Fibroblast of peridontal ligament (primary cell): Measurements from ENCODE around the gene RAI1.

Experiments
- DNase-seq: peaks from one replicate; pipeline ENCODE4 v3.0.0-alpha.2; 2010; ENCODE audit errors: extremely low read depth

RAI1 gene

DNA sequence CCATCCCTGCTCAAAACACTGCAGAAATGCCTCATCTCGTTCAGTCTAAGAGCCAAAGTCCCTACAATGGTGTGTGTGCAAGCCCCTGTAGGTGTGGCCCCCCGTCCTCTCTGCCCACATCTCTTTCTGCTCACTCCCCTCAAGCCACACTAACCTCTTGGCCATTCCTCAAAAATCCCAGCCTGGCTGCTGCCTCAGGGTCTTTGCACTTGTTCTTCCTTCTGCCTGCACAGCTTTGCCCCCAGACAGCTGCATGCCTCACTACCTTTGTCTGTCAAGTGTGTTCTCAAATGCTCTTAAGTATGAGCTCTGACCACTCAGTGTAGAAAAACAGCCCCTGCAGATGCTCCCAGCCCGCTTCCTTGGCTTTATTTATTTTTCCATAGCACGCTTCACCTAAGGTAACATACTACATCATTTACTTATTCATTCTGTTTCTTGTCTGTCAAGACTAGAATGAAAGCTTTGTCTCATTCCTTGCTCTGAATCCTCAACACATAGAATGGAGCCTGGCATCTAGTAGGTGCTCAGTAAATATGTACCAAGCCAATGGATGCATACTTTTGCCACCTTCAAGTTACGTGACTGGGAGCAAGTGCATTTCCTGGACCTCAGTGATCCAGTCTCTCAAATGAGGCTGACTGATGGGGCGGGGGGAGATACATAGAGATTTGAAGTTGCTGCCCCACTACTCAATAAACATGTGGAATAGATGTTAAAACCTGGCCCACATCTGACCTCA, 38.1 kb downstream of the RAI1 start:
- DNase-seq, result no peak

DNA sequence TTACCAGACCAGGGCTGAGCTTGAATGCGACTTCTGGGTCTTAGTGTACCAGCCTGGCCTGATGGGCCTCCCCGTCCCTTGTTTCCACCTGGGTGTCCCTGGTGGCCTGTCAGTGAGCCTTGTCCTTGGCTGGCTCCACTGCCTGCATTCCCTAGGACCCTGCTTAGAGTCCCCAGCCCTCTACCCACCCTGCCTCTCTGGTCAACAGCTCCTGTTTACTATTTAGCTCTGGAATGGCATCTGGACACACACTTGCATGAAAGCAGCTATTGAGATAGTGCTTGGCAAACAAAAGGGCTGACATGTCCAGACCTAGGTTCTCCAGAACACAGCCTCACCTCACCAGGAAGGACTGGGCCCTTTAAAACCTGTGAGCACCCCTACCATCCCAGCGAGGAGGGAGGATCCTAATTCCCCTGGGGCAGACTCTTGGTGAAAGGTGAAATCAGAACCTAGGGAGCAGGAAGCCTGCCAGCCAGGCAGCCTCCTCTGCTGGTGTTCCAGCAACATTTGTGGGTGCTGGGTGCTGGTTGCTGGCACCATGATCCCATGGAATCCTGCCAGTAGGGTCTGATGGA, 38.8 kb downstream of the RAI1 start:
- no peak for DNase-seq

GRCh38 chr17:17721140-17721668, 39.9 kb downstream of the RAI1 start:
- no peak for DNase-seq

GRCh38 chr17:17722081-17722905, 41.0 kb downstream of the RAI1 start:
- no peak for DNase-seq

GRCh38 chr17:17722906-17723353, 41.7 kb downstream of the RAI1 start:
- DNase-seq, result no peak

GRCh38 chr17:17723354-17724261, 42.4 kb downstream of the RAI1 start:
- peak; percentile 76 for DNase-seq

- peak; percentile 38 for DNase-seq
These were observed 43.2 kb downstream of the RAI1 start for GRCh38 chr17:17724307-17725010.

DNA sequence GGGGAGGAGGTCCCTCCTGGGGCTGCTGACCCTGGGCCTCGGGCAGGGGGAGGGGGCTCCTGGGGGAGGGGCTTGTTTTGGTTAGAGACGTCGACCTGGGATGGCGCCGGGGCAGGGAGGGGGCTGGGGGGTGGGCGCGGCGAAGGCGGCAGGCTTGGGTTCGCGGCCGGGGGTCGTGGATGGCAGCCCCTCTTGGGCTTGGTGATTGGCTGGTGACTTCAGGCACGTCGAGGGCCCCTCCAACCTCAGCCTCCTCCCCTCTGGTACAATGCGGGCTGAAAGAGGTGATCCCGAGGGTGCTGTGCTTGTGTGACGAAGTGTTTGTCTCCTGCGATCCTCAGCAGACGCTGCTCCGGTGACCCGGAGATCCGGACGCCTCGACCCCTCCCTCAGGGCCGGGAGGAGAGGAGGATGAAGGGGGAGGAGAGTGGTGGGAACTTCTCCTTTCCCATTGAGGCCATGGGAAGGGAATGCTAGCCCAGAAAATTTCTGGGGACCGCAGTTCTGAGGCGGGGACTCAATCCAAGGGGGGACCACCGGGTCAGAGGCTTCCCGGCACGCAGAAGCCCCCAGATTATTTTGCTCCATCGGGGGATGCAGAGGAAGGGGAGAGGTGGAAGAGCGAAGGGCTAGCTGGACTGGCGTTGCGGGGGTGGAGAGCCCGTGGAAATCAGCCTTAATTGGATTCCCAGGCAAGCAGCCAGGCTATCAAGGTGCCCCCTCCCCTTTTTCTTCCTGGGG, 43.9 kb downstream of the RAI1 start:
- no peak for DNase-seq

DNA sequence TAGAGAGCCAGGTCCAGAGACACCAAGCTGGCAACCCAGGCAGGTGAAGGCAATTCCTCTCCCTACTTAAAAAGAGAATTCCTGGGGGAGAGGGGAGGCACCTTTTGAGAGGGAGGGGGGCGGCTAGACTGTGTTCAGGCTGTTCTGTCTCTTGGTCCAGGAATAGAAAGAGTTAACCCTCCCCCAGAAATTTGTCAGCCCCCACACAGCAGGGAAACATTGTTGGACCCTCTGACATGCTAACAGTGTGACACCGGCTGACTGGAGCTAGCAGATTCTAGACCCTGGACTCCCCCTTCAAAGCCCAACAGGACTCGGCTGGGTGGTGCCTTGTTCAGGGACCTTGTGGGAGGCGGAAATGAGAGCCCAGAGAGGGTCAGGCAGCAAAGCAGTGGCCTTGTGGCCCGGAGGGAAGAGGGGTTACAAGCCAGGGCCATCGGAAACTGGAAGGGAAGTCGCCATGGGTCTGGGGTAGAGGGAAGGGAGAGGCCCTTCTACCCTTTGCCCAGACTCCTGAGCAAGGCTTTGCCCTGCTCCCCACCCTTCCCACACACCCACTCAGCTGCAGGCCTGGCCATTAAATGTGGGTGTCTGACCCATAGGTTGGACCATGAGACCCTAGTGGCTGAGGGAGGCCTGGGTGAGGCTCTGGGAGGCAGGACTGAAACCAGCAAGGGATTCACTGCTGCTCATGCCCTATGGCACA, 44.6 kb downstream of the RAI1 start:
- DNase-seq, result no peak

DNA sequence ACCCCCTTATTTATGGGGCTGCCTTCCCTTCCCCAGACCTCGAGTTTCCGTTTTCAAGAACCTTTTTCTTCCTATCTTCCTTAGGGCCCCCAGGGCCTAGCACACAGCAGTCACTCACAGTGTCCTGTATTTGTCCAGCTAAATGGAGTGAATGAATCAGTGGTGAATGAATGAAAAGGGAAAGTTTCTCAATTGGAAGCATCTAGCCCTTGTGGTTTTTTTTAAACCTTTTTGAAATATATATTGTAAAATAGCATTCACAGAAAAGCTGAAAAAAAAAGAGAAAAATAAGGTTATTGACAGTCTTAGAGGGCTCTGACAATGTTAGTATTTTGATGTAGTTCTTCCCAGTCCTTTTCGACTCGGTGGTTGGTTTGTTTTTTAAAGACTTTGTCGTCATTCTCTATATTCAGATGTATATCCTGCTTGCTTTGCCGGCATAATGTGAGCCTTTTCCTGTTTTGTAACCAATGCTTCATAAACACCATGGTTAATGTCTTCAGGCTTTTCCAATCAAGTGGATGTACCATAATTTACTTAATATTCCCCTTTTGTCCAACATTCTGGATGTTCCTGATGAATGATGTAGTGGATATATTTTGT, 45.3 kb downstream of the RAI1 start:
- no peak for DNase-seq

DNA sequence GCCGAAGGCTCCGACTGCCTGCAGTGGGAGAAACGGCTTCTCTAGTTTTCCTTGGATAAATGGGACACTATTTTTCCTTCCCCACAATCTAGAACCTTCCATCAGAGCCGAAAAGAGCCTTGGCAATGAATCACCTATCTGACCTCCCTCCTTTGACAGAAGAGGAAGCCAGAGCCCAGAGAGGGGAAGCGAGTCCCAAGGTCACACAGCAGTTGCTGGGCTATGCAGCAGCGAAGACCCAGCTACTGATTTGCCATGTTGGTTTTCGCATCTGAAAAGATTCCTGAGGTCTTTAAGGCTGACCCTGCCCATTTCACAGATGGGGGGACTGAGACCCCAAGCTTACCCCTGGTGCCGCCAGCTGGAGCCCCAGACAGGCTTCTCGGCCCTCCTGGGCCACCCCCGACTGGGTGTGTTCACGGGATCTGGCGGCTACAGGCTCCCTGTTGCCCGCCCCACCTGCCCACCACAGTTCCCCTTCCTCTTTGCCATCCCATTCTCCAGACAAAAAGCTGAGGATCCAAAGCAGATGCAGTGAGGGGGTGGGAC, 45.9 kb downstream of the RAI1 start:
- no peak for DNase-seq

GRCh38 chr17:17728146-17728545, 46.9 kb downstream of the RAI1 start:
- no peak for DNase-seq

DNA sequence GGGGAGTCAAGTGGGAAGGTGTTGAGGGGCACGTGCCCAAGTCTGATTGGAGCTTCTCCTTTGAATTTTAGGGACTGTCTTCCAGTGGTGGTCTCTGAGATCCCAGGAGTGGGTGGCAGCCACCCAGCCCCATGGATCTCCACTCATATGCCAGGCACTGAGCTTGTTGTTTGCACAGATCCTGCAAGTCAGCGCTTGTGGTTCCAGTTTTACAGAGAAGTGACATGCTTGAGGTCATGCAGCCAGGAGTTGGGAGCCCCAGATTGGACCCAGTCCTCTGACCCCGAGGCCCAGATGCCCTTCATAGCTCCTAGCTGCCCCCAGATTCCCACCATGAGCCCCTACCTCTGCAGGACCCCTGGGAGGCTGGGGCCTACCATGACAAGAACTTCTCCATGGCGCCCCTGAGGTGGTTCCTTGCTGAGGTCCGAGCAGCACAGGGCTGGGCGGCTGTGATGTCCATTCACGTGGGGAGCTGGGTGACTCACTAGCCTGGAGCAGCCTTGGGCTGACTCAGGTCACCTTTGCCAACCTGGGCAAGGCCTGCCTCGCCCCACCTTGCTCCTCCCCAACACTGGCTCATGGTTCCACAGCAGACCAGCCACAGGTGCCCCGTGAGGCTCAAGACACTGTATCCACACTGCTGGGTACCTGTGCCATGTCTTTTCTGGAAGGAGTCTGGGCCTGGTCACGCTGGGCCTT, 47.4 kb downstream of the RAI1 start:
- DNase-seq, result no peak

DNA sequence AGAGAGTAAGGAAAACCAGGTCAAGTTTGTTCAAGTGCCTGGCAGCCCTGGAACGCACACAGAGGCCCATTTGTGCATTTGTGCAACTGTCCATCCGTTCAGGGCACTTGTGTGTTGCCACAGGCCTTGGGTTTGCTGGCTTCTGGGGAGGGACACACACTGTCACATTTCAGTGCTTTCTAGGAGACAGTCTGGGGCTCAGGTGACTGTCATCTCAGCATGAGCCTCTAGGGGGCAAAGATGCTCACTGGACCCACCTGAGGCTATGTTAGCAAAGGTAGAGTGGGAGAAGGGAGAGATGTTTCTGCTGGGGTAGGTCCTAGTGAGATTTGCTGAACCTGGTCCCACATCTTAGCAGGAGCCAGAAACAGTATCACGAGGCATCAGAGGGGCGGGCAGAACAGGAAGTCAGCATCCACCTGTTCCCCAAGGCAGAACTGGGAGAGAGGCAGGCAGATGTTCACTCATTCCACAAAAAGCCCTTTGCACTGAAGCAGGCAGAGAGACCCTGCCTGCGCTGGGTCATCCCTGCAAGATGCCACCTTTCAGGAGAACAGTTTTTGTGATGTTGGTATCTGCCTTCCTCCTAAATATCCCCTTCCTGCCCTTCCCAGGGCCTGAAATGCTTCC, 48.5 kb downstream of the RAI1 start:
- no peak for DNase-seq

- no peak for DNase-seq
These were observed 49.1 kb downstream of the RAI1 start for GRCh38 chr17:17730250-17730935.

- DNase-seq, result no peak
These were observed 51.2 kb downstream of the RAI1 start for GRCh38 chr17:17732444-17732843.
